Fibroblast of skin of scalp (primary cell): Measurements from ENCODE around the gene UGGT1.

Experiments used
- DNase-seq: peaks from one replicate; pipeline ENCODE4 v3.0.0-alpha.2; 2013

Gene UGGT1

DNA sequence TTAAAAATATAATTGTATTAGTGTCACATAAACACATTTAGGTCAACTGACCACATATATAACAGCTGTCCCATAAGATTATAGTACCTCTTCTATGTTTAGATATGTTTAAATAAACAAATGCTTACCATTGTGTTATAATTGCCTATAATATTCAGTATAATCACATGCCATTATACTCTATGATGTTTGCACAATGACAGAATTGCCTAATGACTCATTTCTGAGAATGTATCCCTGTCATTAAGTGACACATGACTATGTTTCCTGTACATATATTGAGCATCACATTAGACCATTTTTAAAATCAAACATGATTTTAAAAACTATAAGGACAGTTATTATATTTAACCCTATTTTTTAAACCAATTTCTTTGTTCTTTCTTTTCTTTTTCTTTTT is 137.9 kb downstream of the UGGT1 start:
- DNase-seq: peak; percentile 27

DNA sequence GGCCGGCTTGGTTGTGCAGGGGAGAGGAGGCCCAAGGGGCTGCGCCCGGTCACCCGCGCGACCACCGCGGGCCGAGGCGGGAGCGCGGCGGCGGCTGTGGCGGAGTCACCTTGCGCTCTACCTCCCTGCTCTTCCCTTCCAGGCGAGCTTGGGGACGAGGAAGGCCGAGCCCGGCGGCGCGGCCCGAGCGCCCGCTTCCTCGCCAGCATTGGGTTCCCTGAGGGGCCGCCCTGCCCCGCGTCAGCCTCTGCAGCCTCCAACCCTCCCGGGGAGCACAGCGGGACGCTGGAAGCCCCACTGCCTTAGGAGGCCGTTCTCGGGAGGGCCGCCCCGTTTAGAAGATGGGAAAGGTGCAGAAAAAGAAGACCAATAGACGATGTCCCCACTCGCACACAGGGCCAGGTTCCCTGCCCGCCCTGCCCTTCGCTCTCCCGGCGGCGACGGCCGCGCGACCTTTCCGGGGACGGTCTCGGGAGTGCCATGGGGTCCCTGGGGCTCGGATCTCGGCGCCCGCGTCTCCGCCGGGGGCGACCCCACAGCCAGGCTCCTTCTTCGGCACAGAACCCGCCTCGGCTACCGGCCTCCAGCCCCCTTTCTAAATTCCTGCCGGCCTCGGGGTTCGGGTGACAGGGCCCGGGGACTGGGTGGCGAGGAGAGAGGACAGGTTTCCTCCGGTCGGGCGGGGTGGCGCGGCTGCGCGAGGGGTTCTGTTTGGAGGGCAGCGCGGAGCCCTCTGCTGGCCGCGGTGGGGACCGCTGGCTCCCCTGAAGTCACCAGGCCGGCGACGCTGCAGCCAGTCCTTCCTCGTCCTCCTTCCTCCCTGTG is 142.2 kb downstream of the UGGT1 start:
- peak; percentile 63 for DNase-seq

DNA sequence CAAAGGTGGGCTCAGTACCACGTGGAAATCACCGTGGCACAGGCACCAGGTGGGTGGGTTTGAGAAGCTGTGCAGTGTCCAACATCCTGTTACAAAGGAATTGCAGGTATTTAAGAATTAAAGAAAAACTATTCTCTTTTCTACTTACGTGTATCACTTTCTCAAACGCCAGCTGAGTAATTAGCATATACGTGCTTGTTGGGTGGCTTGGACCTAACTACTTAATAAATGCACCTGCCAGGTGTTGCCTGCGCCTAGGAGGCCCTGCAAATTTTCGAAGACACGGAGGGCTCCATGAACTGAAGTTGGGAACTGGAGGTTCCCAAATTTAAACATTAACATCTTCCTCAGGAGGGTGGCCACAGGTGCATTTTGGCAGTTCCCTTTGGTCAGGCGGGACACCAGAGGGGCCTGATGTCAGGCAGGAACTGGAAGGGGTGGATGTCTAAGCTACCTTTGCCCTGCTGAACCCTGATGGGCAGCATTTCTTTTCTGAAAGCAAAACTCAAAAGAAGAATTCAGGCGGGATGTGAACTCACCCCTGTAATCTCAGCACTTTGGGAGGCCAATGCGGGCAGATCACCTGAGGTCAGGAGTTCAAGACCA is 142.9 kb downstream of the UGGT1 start:
- no peak for DNase-seq

DNA sequence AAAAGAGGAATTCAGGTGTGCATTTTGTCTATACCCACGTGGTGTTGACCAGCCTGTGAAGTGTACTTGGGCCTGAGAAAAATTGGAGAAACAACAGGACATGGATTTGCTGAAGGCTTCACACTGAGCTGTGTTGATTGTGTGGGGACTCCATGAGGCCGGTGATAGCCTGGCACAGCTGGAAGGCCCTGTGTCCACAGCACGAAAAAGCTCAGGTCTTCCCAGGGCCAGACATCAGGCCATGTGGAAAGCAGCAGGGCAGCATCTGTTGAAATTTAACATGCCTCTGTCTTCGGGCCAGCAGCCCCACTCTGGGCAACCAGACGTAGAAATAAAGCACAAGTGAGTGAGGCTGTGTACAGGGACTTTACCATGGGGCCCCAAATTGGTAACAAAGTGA is 143.6 kb downstream of the UGGT1 start:
- DNase-seq: no peak

DNA sequence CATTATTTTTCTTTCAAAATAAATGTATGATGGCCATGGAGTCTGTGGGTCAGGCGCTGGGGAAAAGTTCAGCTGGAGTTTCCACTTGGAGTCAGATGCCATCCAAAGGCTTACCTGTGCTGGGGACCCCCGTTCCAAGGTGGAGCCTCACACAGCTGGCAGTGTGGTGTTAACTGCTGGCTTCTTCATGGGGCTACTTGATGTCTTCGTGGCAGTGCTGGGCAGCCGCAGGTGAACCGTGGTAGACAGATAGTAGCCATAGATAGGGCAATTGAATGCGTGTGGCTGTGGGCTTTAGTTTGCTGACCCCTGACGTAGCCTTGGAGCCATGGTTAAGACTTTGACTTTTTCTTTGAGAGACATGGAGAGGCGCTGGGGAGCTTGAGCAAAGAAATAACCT is 144.6 kb downstream of the UGGT1 start:
- DNase-seq: no peak

DNA sequence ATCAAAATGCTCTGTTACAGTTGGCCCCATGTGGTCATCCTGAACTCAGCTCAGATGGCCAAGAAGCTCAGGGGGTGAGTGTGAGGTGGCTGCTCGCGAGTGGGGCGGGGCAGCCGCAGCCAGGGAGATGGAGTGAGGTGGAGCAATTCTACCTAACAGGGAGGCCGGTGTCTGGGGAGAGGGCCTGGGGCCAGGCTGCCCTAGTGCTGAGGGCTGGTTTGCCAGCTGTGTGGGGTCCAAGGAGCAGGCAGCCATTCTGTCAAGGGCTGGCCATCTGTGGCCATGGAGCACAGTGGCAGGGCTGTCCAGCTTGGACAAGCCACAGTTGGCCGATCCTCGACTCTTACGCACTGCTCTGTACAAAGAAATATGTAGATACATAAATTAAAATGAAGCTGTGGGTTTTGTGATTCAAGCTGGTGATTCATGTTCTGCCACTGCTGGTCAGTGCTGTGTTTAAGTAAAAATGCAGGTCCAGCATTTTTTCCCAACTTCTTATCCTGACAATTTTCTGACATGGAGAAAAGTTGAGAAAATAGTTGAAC is 145.6 kb downstream of the UGGT1 start:
- DNase-seq: peak; percentile 66

DNA sequence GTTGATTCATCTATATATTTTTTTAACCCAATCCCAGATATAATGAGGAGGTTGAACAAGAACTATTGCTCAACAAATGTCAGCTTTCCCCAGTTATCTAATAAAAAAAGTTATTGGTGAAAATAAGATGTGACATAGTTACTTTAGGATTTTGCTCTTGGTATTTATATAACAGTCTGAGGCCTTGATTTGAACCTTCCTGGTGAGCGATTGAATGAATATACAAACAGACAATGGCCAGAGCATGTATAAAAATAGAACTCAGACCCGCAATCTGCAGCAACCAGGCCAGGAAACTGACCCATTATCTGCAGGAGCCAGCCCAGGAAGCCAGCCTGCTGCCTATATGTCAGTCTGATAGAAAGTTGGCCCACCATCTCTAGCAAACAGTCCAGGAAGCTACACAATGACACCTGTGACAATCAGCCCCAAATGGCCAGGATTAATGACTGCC is 146.1 kb downstream of the UGGT1 start:
- DNase-seq: peak; percentile 38

DNA sequence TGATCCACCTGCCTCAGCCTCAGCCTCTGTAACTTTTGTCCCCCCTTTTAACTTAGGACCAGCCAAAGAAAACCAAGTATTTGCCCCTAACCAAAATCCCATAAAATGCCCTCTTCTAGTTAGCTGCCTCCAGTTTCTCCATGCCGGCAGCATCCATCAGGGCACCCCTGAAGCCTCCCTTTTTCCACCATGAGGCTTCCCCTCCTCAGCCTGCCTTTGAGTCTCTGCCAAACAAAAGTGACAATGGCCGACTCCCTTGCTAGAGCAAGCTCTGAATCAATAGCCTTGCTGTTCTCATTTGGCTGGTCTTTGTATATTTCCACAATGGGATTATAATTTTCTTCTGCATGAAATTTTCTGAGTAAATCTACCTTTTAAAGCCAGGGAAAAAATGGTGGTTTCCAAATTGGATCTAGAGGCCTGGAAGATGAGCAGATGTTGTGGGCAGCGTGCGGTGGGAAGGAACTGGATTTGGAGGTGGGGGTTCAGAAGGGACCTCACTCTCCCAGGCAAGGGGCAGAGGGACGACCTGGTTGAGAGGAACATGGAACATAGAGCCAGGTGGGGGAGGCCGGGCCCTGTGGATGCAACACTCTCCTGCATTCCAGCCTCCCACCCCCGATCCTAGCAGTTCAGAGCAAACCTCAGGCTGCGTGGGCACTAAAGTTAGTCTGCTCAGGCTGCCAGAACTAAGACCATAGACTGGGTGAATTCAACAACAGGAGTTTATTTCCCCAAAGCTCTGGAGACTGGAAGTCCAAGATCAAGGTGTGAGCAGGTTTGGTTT is 147.1 kb downstream of the UGGT1 start:
- DNase-seq: no peak

DNA sequence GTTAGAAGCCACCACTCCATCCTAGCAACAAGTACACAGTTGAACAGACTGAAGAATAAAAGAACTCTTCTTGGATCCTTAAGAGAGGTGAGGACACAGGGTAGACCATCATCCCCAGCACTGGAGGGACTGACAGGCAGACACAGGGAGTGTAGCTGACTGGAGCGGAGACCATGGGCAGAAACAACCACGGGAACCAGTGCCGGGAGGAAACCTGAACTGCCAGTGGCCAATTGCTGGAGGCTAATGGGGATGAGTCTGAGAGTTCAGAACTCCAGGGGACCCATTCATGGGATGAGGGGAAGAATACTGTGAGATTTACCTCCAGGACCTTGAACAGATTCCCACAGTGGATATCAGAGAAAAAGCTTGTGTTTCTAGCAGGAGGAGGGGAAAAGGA is 150.9 kb downstream of the UGGT1 start:
- DNase-seq: no peak
